HUES64 (cell line): ENCODE data around the gene DDX49.
"Not testable (repeated sequence)": the region's sequence is repeated elsewhere in the genome, so short reads cannot be mapped to it uniquely, and the experiment has no call there.

Source experiments
- H3K27ac ChIP-seq: 2 replicates; pipeline ENCODE4 v1.7.0; 2013; ENCODE audit warnings: low read depth, low read length, inconsistent platforms
- H3K27me3 ChIP-seq: 2 replicates; pipeline ENCODE4 v1.6.1; 2013; ENCODE audit warnings: mild to moderate bottlenecking, low read length; ENCODE audit not compliant: insufficient read depth
- H3K36me3 ChIP-seq: 2 replicates; pipeline ENCODE4 v1.6.1; 2013; ENCODE audit warnings: mild to moderate bottlenecking, low read length; ENCODE audit not compliant: insufficient read depth
- H3K4me1 ChIP-seq: 2 replicates; pipeline ENCODE4 v1.6.1; 2013; ENCODE audit warnings: mild to moderate bottlenecking, low read length, moderate library complexity; ENCODE audit not compliant: insufficient read depth
- H3K4me3 ChIP-seq: 2 replicates; pipeline ENCODE4 v1.5.1; 2013; ENCODE audit warnings: mild to moderate bottlenecking, low read length, moderate library complexity
- H3K9ac ChIP-seq: 2 replicates; pipeline ENCODE4 v1.6.1; 2013; ENCODE audit warnings: mild to moderate bottlenecking, low read depth, low read length
- H3K9me3 ChIP-seq: 2 replicates; pipeline ENCODE4 v1.6.1; 2013; ENCODE audit warnings: low read depth, low read length; ENCODE audit not compliant: insufficient read depth
- WGBS: fragments of 150-250, 120-280 bp; methylation state at CpG from one replicate; pipeline ENCODE4 v1.1.7; 2013; ENCODE audit warnings: missing lambda C conversion rate; 5-methylcytosine and 5-hydroxymethylcytosine counted together

Gene DDX49

GRCh38 chr19:18948976-18949356 is 29.5 kb downstream of the DDX49 start:
- H3K36me3 ChIP-seq = 0 out of 2 replicates have a peak, but pooled peaks cover 2% of the 10 kb centered on the region
- H3K27ac ChIP-seq = no peak overlapping the region
- no peak overlapping the region for H3K9ac ChIP-seq
- no peaks in the 10 kb centered on the region for H3K27me3 ChIP-seq
- WGBS = 87% methylated on average over 5 of the region's 5 CpGs
- H3K4me1 ChIP-seq = no peaks in the 10 kb centered on the region
- no peaks in the 10 kb centered on the region for H3K9me3 ChIP-seq
- no peak overlapping the region for H3K4me3 ChIP-seq

- Histone ChIP-seq H3K27me3 (no peaks in the 10 kb centered on the region), H3K36me3 (0 out of 2 replicates have a peak, but pooled peaks cover 2% of the 10 kb centered on the region), H3K27ac (no peak overlapping the region), H3K9me3 (no peaks in the 10 kb centered on the region), H3K4me3 (no peak overlapping the region), H3K4me1 (no peaks in the 10 kb centered on the region), H3K9ac (no peak overlapping the region)
- 88% methylated on average over 3 of the region's 3 CpGs for WGBS
These were observed 30.3 kb downstream of the DDX49 start for GRCh38 chr19:18949858-18950257.

GRCh38 chr19:18951721-18952281 is 32.3 kb downstream of the DDX49 start:
- 89% methylated on average over 7 of the region's 7 CpGs for WGBS

GRCh38 chr19:18952364-18953003 is 33.0 kb downstream of the DDX49 start:
- not testable (repeated sequence) for H3K27me3 ChIP-seq, H3K4me1 ChIP-seq, H3K36me3 ChIP-seq, H3K9ac ChIP-seq, H3K4me3 ChIP-seq, H3K9me3 ChIP-seq, H3K27ac ChIP-seq
- WGBS = 89% methylated on average over 17 of the region's 17 CpGs

More at GRCh38 chr19:18951721-18952281, 32.3 kb downstream of the DDX49 start:
- no peak overlapping the region for H3K27ac ChIP-seq
- no peaks in the 10 kb centered on the region for H3K9me3 ChIP-seq
- H3K27me3 ChIP-seq = no peaks in the 10 kb centered on the region
- no peaks in the 10 kb centered on the region for H3K36me3 ChIP-seq
- no peak overlapping the region for H3K4me3 ChIP-seq
- H3K9ac ChIP-seq = no peak overlapping the region
- no peaks in the 10 kb centered on the region for H3K4me1 ChIP-seq

- 85% methylated on average over 3 of the region's 3 CpGs for WGBS
- Histone ChIP-seq H3K9ac (no peak overlapping the region), H3K4me1 (no peaks in the 10 kb centered on the region), H3K27me3 (no peaks in the 10 kb centered on the region), H3K4me3 (no peak overlapping the region), H3K27ac (no peak overlapping the region), H3K9me3 (no peaks in the 10 kb centered on the region), H3K36me3 (no peaks in the 10 kb centered on the region)
These were observed 34.6 kb downstream of the DDX49 start for GRCh38 chr19:18954094-18954493.

- Histone ChIP-seq H3K9me3 (no peaks in the 10 kb centered on the region), H3K4me3 (no peak overlapping the region), H3K27me3 (no peaks in the 10 kb centered on the region), H3K27ac (no peak overlapping the region), H3K9ac (no peak overlapping the region), H3K4me1 (no peaks in the 10 kb centered on the region), H3K36me3 (no peaks in the 10 kb centered on the region)
- 89% methylated on average over 2 of the region's 2 CpGs for WGBS
These were observed 35.5 kb downstream of the DDX49 start for GRCh38 chr19:18955042-18955441.

- 94% methylated on average over 4 of the region's 4 CpGs for WGBS
- Histone ChIP-seq H3K27ac (no peak overlapping the region), H3K4me1 (no peaks in the 10 kb centered on the region), H3K36me3 (no peaks in the 10 kb centered on the region), H3K4me3 (no peak overlapping the region), H3K9ac (no peak overlapping the region), H3K27me3 (no peaks in the 10 kb centered on the region), H3K9me3 (no peaks in the 10 kb centered on the region)
These were observed 40.9 kb downstream of the DDX49 start for GRCh38 chr19:18960370-18960769.

- WGBS = 25% methylated on average over 26 of the region's 26 CpGs
- Histone ChIP-seq H3K4me3 (no peak overlapping the region), H3K36me3 (no peaks in the 10 kb centered on the region), H3K27ac (no peak overlapping the region), H3K9me3 (no peaks in the 10 kb centered on the region), H3K9ac (no peak overlapping the region), H3K27me3 (no peaks in the 10 kb centered on the region), H3K4me1 (no peaks in the 10 kb centered on the region)
These were observed 42.5 kb downstream of the DDX49 start for GRCh38 chr19:18961767-18962620.

- H3K27ac ChIP-seq = no peak overlapping the region
- no peak overlapping the region for H3K4me3 ChIP-seq
- no peaks in the 10 kb centered on the region for H3K4me1 ChIP-seq
- WGBS = 91% methylated on average over 6 of the region's 9 CpGs
- H3K27me3 ChIP-seq = no peaks in the 10 kb centered on the region
- no peaks in the 10 kb centered on the region for H3K36me3 ChIP-seq
- no peaks in the 10 kb centered on the region for H3K9me3 ChIP-seq
- H3K9ac ChIP-seq = no peak overlapping the region
These were observed 44.6 kb downstream of the DDX49 start for GRCh38 chr19:18964121-18964520.

- H3K27ac ChIP-seq = no peak overlapping the region
These were observed 46.8 kb downstream of the DDX49 start for GRCh38 chr19:18966307-18966706.

GRCh38 chr19:18967358-18968146 is 48.0 kb downstream of the DDX49 start:
- no peaks in the 10 kb centered on the region for H3K27me3 ChIP-seq
- no peak overlapping the region for H3K4me3 ChIP-seq
- no peak overlapping the region for H3K27ac ChIP-seq
- no peaks in the 10 kb centered on the region for H3K9me3 ChIP-seq
- no peak overlapping the region for H3K9ac ChIP-seq
- no peaks in the 10 kb centered on the region for H3K36me3 ChIP-seq
- 85% methylated on average over 7 of the region's 11 CpGs for WGBS
- H3K4me1 ChIP-seq = no peaks in the 10 kb centered on the region

More at GRCh38 chr19:18966307-18966706, 46.8 kb downstream of the DDX49 start:
- Histone ChIP-seq H3K27me3 (no peaks in the 10 kb centered on the region), H3K4me1 (no peaks in the 10 kb centered on the region), H3K36me3 (no peaks in the 10 kb centered on the region), H3K9me3 (no peaks in the 10 kb centered on the region), H3K9ac (no peak overlapping the region), H3K4me3 (no peak overlapping the region)
- 54% methylated on average over 4 of the region's 4 CpGs for WGBS
